GM21737 (cell line): ENCODE measurements around the gene ANAPC1.
"Not testable (repeated sequence)": the region's sequence is repeated elsewhere in the genome, so short reads cannot be mapped to it uniquely, and the experiment has no call there.

Experiments
- ATAC-seq: cut with Tn5 transposase; IDR thresholded peaks from one replicate; pipeline ENCODE4 v1.9.1; 2021; ENCODE audit warnings: mild to moderate bottlenecking, moderate library complexity; ENCODE audit not compliant: unreplicated experiment

Gene ANAPC1

DNA sequence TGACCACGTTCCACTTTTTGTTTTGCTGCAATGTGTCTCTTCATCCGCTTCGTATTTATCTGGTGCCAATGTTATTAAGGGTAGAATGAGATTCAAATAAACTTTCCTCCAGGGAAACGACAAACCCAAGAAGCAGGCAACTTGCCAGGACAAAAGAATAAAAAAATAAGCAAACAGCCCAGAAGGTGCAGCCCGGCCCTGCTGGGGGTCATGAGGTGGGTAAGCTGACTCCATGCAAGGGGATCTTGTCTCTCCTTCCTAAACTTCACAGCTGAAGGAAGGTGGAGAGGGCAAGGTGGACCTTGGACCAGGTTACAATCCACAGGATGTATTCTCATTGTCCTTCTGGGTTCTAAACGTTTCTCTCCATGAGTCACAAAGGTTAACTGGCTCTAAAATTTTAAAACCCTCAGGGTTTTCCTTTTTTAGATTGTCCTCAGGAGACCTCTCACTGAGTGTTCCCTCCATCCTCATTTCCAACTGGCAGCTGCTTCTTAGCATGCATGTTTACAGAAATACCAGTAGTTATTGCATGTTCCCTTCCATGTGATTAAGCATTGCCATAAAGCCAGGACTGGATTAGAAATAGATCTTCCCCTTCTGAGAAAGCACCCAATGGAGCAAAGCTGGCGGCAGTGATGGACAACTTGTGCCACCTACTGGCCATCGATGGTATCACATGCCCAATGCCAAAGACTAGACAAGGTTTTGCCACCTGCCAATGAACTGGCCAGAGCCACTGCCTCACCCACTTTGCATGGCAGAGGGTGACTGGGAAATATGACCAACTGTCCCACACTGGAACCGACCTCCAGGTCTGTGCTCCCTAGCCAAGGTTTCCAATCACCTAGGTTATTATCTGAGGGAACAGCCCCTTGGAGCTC, 147.9 kb downstream of the ANAPC1 start:
- ATAC-seq = not testable (repeated sequence)

DNA sequence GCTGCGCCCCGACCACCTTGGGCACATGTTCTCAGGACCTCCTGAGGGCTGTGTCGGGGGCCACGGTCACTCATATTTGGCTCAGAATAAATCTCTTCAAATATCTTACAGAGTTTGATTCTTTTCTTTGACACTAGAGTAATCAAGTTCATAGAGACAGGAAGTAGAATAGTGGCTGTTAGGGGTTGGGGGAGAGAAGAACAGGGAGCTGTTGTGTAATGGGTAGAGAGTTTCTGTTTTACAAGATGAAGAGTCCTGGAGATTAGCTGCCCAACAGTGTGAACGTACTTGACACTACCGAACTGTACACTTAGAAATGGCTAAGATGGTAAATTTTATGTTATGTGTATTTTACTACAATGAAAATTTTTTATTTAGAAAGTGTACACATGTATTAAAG, 148.6 kb downstream of the ANAPC1 start:
- not testable (repeated sequence) for ATAC-seq

DNA sequence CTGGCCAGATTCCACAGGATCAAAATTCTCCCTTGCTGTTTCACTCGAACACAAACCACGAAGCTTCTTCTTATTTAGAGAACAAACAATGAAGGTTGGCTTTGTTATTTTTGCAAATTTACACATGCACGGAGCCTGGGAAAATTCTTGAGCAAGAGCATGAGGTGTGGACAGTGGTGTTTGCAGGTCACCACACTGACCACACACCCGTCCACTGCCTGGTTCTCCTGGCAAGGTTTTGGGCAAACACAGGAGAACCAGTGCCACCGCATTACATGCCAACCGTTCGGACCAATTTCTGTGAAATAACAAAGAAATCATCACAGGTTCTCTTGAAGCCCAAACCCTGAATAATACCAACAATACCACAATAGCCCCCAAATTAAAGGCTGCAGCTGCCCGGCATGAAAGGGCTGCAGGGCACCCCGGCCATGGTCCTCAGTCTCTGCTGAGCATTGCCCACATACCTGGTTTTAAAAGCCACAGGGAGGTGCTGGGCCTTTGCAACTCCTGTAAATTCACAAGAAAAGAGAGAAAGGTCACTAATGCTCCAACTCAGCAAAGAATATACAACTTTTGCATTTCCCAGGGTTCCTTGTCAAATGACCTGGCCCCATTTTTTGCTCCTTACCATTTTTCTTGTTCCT, 154.1 kb downstream of the ANAPC1 start:
- ATAC-seq = not testable (repeated sequence)

DNA sequence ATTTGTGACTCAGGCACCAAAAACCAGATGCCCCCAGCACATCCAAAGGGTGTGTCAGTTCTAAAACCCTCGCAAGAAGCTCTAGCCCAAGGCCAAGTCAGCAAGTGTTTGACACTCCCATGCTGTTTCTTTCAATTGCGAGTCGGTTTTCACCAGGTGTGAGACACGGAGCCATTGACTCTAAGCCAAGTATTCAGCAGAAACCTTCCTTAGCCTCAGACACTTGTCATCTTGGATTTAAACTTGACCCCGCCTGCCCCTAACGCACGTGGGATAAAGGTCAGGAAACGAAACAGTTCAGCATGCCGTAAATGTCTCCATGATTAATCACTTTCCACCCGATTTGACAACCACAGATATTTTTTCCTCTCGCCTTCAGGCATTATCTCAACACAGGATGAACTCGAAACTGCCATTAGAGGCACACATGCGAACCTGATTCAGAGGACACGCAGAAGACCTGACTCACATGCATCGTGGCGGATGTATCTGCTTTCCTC, 156.3 kb downstream of the ANAPC1 start:
- not testable (repeated sequence) for ATAC-seq

DNA sequence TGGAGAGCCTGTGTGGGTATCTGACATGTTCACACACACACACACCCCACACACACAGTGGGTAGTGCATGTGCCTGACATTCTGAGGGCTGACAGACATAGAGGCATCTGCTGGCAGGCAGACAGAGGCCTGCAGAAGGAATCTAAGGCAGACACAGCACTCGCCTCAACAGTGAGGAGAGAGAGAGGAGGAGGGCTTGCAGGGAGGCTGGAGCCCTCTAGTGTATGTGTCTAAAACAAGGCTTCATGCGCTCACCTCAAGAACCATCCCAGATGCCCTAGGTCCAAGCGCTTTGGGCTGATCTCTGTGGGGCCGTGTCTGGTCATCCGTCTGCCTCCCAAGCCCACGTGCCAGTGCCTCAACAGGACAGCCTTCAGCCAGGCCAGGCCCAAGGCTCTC, 158.3 kb downstream of the ANAPC1 start:
- not testable (repeated sequence) for ATAC-seq

DNA sequence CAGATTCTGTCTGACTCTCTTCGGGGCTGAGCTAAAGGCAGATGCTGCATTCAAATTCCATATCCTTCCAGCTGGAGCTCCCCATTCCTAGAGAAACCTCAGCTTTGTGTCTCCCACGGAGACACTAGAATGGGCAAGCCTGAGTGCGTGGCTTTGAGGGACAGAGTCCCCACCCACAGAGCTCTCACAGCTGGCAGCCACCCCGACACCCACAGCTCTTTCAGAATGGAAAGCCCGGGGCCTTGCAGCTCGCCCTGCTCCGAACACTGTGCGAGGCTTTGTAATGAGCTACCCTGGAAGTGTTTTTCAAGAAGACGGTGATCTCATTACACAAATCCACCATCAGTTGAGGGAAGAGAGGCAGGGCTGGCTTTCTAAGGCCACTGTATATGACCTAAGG, 164.4 kb downstream of the ANAPC1 start:
- ATAC-seq = not testable (repeated sequence)
